ENCODE data around the gene HIF1A.
"Not testable (repeated sequence)": the region's sequence is repeated elsewhere in the genome, so short reads cannot be mapped to it uniquely, and the experiment has no call there.

Gene HIF1A

GRCh38 chr14:61708693-61709092 lies 13.4 kb downstream of the HIF1A start:
- DNase-seq (ENCODE audit: low spot score): not testable (repeated sequence)

DNA sequence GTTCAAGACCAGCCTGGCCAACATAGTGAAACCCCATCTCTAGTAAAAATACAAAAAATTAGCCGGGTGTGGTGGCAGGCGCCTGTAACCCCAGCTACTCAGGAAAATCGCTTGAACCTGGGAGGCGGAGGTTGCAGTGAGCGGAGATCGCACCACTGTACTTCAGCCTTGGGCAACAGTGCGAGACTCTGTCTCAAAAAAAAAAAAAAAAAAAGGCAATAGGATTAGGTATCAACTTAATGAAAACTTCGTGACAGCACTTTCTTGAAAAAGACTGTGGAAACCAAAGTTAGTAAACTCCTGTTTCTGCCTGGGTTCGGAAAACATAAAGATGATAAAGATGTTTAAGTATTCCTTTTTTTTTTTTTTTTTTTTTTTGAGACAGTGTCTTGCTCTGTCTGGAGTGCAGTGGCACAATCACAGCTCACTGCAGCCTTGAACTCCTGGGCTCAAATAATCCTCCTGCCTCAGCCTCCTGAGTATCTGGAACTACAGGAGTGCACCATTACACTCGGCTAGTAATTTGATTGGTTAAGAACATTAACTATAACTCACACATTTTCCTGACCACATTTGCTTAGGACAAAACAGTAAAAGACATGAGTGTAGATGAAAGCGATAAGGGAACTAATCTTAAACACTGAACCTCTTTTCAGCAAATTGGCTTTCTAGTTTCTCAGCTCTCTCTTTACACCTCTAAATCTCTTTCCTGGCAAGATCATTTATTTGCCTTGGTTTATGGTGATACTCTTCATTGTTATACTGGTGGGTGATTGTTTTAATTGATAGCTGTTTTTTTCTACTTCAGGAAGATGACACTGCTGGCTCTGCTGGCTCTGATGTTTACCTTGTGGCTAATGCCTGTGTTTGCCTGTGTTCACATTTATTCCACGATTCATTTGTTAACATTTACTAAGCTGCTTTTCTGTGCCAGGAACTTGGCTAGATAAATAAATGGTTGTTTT lies 15.8 kb downstream of the HIF1A start:
- no peak for DNase-seq (ENCODE audit: low spot score)

DNA sequence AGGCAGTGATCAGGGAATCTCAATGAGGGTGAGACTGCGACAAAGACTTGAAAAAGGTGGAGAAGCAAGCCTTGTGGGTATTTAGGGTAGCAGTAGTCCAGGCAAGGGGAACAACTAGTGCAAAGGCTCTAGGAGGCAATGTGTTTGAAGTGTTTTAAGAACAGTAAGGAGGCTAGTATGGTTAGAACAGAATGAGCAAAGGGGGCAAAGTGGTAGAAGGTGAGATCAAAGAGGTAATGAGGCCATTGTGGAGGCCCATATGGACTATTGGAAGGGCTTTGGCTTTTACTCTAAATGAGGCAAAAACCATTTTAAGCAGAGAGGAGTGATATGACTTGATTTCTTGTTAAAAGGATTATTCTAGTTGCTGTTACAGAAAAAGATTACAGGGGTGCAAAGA lies 16.8 kb downstream of the HIF1A start:
- no peak for DNase-seq (ENCODE audit: low spot score)

- no peak for DNase-seq (ENCODE audit: low spot score)
Measured at GRCh38 chr14:61713724-61714437, 18.6 kb downstream of the HIF1A start.

GRCh38 chr14:61716956-61717355 lies 21.6 kb downstream of the HIF1A start:
- no peak for DNase-seq (ENCODE audit: low spot score)

- DNase-seq (ENCODE audit: low spot score): no peak
Measured at GRCh38 chr14:61718039-61718438, 22.7 kb downstream of the HIF1A start.

- no peak for DNase-seq (ENCODE audit: low spot score)
Measured at GRCh38 chr14:61719344-61720293, 24.3 kb downstream of the HIF1A start.

GRCh38 chr14:61720294-61720661 lies 25.0 kb downstream of the HIF1A start:
- no peak for DNase-seq (ENCODE audit: low spot score)

DNA sequence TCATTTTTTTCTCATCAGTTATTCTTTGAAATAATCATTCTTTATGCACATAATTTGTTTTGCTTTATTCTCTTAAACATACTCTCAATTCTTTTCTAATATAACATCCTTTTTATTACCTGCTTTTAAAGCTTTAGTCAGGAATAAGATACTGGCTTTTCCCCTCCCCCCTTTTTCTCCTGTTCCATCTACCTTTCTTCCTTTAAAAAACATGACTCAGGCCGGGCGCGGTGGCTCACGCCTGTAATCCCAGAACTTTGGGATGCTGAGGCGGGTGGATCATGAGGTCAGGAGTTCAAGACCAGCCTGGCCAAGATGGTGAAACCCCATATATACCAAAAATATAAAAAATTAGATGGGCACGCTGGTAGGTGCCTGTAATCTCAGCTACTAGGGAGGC lies 25.4 kb downstream of the HIF1A start:
- DNase-seq (ENCODE audit: low spot score): no peak

- no peak for DNase-seq (ENCODE audit: low spot score)
Measured at GRCh38 chr14:61724133-61724532, 28.8 kb downstream of the HIF1A start.

GRCh38 chr14:61726778-61727658 lies 31.7 kb downstream of the HIF1A start:
- no peak for DNase-seq (ENCODE audit: low spot score)

GRCh38 chr14:61730756-61731373 lies 35.6 kb downstream of the HIF1A start:
- DNase-seq (ENCODE audit: low spot score): no peak

DNA sequence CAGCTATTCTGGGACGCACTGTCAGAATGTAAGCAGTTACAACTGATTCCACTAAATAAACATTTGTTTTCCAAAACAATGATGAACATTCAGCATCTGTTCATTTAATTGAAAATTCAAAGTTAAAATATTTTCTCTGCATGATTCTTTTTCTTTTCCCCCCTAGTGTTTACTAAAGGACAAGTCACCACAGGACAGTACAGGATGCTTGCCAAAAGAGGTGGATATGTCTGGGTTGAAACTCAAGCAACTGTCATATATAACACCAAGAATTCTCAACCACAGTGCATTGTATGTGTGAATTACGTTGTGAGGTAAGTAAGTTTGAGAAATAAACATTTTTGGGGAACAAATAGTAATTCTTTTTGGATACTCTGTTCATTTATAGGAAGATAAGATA lies 38.7 kb downstream of the HIF1A start:
- no peak for DNase-seq (ENCODE audit: low spot score)

GRCh38 chr14:61736751-61737150 lies 41.4 kb downstream of the HIF1A start:
- DNase-seq (ENCODE audit: low spot score): no peak

- no peak for DNase-seq (ENCODE audit: low spot score)
Measured at GRCh38 chr14:61737915-61738314, 42.6 kb downstream of the HIF1A start.

GRCh38 chr14:61739133-61739532 lies 43.8 kb downstream of the HIF1A start:
- no peak for DNase-seq (ENCODE audit: low spot score)

DNA sequence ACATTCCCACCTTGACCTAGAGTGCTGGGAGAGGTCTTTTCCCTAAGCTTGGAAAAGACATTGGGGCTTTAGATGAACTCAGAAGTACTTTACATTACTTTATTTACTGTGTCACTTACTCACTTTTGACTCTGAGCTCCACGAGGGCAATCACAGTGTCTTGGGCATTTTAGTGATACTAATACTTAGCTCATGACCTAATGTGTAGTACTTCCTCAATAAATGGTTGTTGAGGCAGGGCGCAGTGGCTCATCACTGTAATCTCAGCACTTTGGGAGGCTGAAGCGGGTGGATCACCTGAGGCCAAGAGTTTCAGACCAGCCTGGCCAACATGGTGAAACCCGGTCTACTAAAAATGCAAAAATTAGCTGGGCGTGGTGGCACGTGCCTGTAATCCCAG lies 47.1 kb downstream of the HIF1A start:
- no peak for DNase-seq (ENCODE audit: low spot score)

DNA sequence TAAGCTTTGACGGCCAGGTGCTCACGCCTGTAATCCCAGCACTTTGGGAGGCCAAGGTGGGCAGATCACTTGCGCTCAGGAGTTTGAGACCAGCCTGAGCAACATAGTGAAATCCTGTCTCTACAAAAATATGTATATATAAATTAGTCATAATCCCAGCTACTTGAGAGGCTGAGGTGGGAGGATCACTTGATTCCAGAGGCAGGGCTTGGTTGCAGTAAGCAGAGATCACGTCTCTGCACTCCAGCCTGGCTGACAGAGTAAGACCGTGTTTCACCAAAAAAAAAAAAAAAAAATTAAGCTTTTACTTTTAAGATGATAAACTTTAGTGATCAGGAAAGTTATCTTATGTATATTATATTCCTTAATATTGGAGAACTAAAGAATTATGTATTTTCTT lies 48.9 kb downstream of the HIF1A start:
- DNase-seq (ENCODE audit: low spot score): no peak

DNA sequence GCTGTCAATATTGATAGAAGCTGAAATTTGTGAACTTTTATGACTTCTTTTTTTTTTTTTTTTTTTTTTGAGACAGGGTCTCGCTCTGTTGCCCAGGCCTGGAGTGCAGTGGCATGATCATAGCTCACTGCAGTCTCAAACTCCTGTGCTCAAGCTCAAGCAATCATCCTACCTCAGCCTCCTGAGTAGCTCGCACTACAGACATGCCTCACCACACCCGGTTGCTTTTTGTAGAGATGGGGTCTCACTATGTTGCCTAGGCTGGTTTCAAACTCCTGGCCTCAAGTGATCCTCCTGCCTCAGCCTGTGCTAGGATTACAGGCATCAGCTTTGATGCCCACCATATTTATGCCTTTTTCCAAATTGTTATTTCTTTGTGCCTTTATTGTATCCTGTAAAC lies 51.0 kb downstream of the HIF1A start:
- not testable (repeated sequence) for DNase-seq (ENCODE audit: low spot score)

DNA sequence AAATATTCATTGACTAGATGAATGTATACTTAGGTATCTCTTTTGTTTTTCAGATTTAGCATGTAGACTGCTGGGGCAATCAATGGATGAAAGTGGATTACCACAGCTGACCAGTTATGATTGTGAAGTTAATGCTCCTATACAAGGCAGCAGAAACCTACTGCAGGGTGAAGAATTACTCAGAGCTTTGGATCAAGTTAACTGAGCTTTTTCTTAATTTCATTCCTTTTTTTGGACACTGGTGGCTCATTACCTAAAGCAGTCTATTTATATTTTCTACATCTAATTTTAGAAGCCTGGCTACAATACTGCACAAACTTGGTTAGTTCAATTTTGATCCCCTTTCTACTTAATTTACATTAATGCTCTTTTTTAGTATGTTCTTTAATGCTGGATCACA lies 51.6 kb downstream of the HIF1A start:
- DNase-seq (ENCODE audit: low spot score): no peak

DNA sequence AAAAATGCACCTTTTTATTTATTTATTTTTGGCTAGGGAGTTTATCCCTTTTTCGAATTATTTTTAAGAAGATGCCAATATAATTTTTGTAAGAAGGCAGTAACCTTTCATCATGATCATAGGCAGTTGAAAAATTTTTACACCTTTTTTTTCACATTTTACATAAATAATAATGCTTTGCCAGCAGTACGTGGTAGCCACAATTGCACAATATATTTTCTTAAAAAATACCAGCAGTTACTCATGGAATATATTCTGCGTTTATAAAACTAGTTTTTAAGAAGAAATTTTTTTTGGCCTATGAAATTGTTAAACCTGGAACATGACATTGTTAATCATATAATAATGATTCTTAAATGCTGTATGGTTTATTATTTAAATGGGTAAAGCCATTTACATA lies 52.0 kb downstream of the HIF1A start:
- no peak for DNase-seq (ENCODE audit: low spot score)
